H9 (cell line): ENCODE results near the gene NOS3. TPM values are rescaled to one million over a fixed set of nuclear protein-coding genes. Genes with fewer than 3 reads are reported as not detected.

Experiments
- DNase-seq: peaks from one replicate; pipeline ENCODE4 v3.0.0-alpha.2; 2017
- H2AFZ ChIP-seq: one replicate; pipeline ENCODE4 v1.6.1; 2013; ENCODE audit warnings: mild to moderate bottlenecking, low read length, control low read depth, moderate library complexity
- H2AK5ac ChIP-seq: 2 replicates; pipeline ENCODE4 v1.6.1; 2013; ENCODE audit warnings: low read length, control low read depth, mixed read lengths; ENCODE audit not compliant: insufficient read length
- H2BK120ac ChIP-seq: one replicate; pipeline ENCODE4 v1.6.1; 2013; ENCODE audit warnings: low read depth, mild to moderate bottlenecking, low read length, control low read depth, inconsistent platforms; ENCODE audit not compliant: poor library complexity, severe bottlenecking
- H2BK12ac ChIP-seq: 2 replicates; pipeline ENCODE4 v1.6.1; 2013; ENCODE audit warnings: low read length, control low read depth, mixed read lengths, low read depth; ENCODE audit not compliant: insufficient read length
- H2BK15ac ChIP-seq: 2 replicates; pipeline ENCODE4 v1.6.1; 2013; ENCODE audit warnings: low read depth, low read length, control low read depth
- H2BK20ac ChIP-seq: one replicate; pipeline ENCODE4 v1.6.1; 2013; ENCODE audit warnings: low read depth, mild to moderate bottlenecking, low read length, control low read depth, inconsistent platforms; ENCODE audit not compliant: poor library complexity, severe bottlenecking
- H2BK5ac ChIP-seq: 2 replicates; pipeline ENCODE4 v1.6.1; 2013; ENCODE audit warnings: low read length, control low read depth, mixed read lengths; ENCODE audit not compliant: insufficient read length
- H3K14ac ChIP-seq: 2 replicates; pipeline ENCODE4 v1.6.1; 2013; ENCODE audit warnings: low read length, control low read depth; ENCODE audit not compliant: insufficient read depth
- H3K18ac ChIP-seq: 2 replicates; pipeline ENCODE4 v1.6.1; 2013; ENCODE audit warnings: low read depth, mild to moderate bottlenecking, mixed read lengths, low read length, control low read depth; ENCODE audit not compliant: insufficient read length
- H3K23ac ChIP-seq: 2 replicates; pipeline ENCODE4 v1.6.1; 2013; ENCODE audit warnings: low read length, control low read depth, mixed read lengths, low read depth; ENCODE audit not compliant: insufficient read length
- H3K23me2 ChIP-seq: 2 replicates; pipeline ENCODE4 v1.6.1; 2013; ENCODE audit warnings: low read depth, mild to moderate bottlenecking, mixed read lengths, low read length, control low read depth; ENCODE audit not compliant: insufficient read length, poor library complexity, severe bottlenecking
- H3K27ac ChIP-seq: 2 replicates; pipeline ENCODE4 v1.5.1; 2013; ENCODE audit warnings: low read length, control low read depth, mixed read lengths, low read depth; ENCODE audit not compliant: insufficient read length
- H3K27me3 ChIP-seq: 2 replicates; pipeline ENCODE4 v1.6.1; 2013; ENCODE audit warnings: low read length, control low read depth, inconsistent platforms; ENCODE audit not compliant: insufficient read depth
- H3K4ac ChIP-seq: 2 replicates; pipeline ENCODE4 v1.6.1; 2013; ENCODE audit warnings: low read depth, mild to moderate bottlenecking, control low read depth, inconsistent platforms, low read length, moderate library complexity
- H3K4me1 ChIP-seq: 2 replicates; pipeline ENCODE4 v1.6.1; 2013; ENCODE audit warnings: low read length, control low read depth, inconsistent platforms; ENCODE audit not compliant: insufficient read depth
- H3K4me2 ChIP-seq: 2 replicates; pipeline ENCODE4 v1.6.1; 2013; ENCODE audit warnings: low read length, control low read depth, mixed read lengths; ENCODE audit not compliant: insufficient read length, insufficient read depth
- H3K56ac ChIP-seq: 2 replicates; pipeline ENCODE4 v1.6.1; 2013; ENCODE audit warnings: low read depth, mild to moderate bottlenecking, mixed read lengths, low read length, control low read depth; ENCODE audit not compliant: insufficient read length
- H3K79me1 ChIP-seq: 2 replicates; pipeline ENCODE4 v1.6.1; 2013; ENCODE audit warnings: low read depth, mild to moderate bottlenecking, moderate library complexity, low read length, control low read depth, inconsistent platforms; ENCODE audit not compliant: insufficient read depth, poor library complexity, severe bottlenecking
- H3K79me2 ChIP-seq: 2 replicates; pipeline ENCODE4 v1.6.1; 2013; ENCODE audit warnings: low read length, control low read depth, inconsistent platforms; ENCODE audit not compliant: insufficient read depth
- H3K9ac ChIP-seq: 2 replicates; pipeline ENCODE4 v1.6.1; 2013; ENCODE audit warnings: low read length, control low read depth, mixed read lengths; ENCODE audit not compliant: insufficient read length; ENCODE audit errors: extremely low read depth
- H3K9me3 ChIP-seq: one replicate; pipeline ENCODE4 v1.6.1; 2013; ENCODE audit warnings: low read depth, low read length, inconsistent platforms; ENCODE audit not compliant: control insufficient read depth
- H3T11ph ChIP-seq: one replicate; pipeline ENCODE4 v1.6.1; 2013; ENCODE audit warnings: mild to moderate bottlenecking, low read length, control low read depth, inconsistent platforms
- H4K20me1 ChIP-seq: one replicate; pipeline ENCODE4 v1.6.1; 2013; ENCODE audit not compliant: control insufficient read depth, insufficient read length, insufficient read depth
- H4K5ac ChIP-seq: 2 replicates; pipeline ENCODE4 v1.6.1; 2013; ENCODE audit warnings: low read depth, mild to moderate bottlenecking, mixed read lengths, low read length, control low read depth; ENCODE audit not compliant: insufficient read length
- H4K8ac ChIP-seq: replicated peaks from 2 replicates; pipeline ENCODE4 v1.6.1; 2013; ENCODE audit warnings: low read length, control low read depth, mixed read lengths, low read depth; ENCODE audit not compliant: insufficient read length
- H4K91ac ChIP-seq: 2 replicates; pipeline ENCODE4 v1.6.1; 2013; ENCODE audit warnings: low read depth, mild to moderate bottlenecking, moderate library complexity, mixed read lengths, low read length, control low read depth; ENCODE audit not compliant: insufficient read length
- H3K27ac Mint-ChIP-seq, 3 experiments: 2 replicates in 2 of 3; 3 replicates in 1 of 3; pipeline ENCODE4 v1.8.0; 2020 to 2021; ENCODE audit warnings: mixed read lengths in 3 of 3, mild to moderate bottlenecking in 1 of 3, moderate library complexity in 1 of 3
- H3K27me3 Mint-ChIP-seq: 2 replicates; pipeline ENCODE4 v1.8.0; 2021; ENCODE audit warnings: low read depth, mild to moderate bottlenecking, moderate library complexity, mixed read lengths
- H3K36me3 Mint-ChIP-seq, 3 experiments: 2 replicates in 2 of 3; 3 replicates in 1 of 3; pipeline ENCODE4 v1.8.0; 2020 to 2021; ENCODE audit warnings: low read depth in 3 of 3, mixed read lengths in 3 of 3; ENCODE audit not compliant: insufficient read depth in 1 of 3
- H3K4me1 Mint-ChIP-seq, 2 experiments: 2 replicates each; pipeline ENCODE4 v1.8.0; 2020; ENCODE audit warnings: mixed read lengths in 2 of 2
- H3K4me3 Mint-ChIP-seq, 2 experiments: 2 replicates in 1 of 2; 3 replicates in 1 of 2; pipeline ENCODE4 v1.8.0; 2020 to 2021; ENCODE audit warnings: mild to moderate bottlenecking in 2 of 2, mixed read lengths in 2 of 2, moderate library complexity in 1 of 2
- H3K9me3 Mint-ChIP-seq, 2 experiments: 2 replicates in 1 of 2; 3 replicates in 1 of 2; pipeline ENCODE4 v1.8.0; 2020; ENCODE audit warnings: mild to moderate bottlenecking in 2 of 2, mixed read lengths in 2 of 2, moderate library complexity in 1 of 2
- WGBS: extraction: QIAGEN DNeasy Blood & Tissue Kit; methylation state at CpG from one replicate; pipeline ENCODE4 v1.1.7; 2013; ENCODE audit warnings: missing lambda C conversion rate, low lambda C conversion rate, mixed read lengths; ENCODE audit not compliant: insufficient read length; ENCODE audit errors: extremely low coverage; 5-methylcytosine and 5-hydroxymethylcytosine counted together
- total RNA-seq: library from RNA; stranded (reverse); gene quantifications from 2 replicates; pipeline ENCODE4 v1.2.1, GENCODE V29; 2021
- TF ChIP-seq, protein P1 (sequence below): fragments of 200-600 bp; sonication (generic); conservative IDR thresholded peaks from 3 replicates; pipeline ENCODE4 v1.8.0; 2021; ENCODE audit warnings: antibody characterized with exemption, mild to moderate bottlenecking

Gene NOS3
- total RNA-seq, 1 experiment from 2014 or later: 4.5 TPM

- H3K79me1 ChIP-seq: no peaks in the 10 kb centered on the region
- H3K4ac ChIP-seq: no peak overlapping the region
- H3K23ac ChIP-seq: no peak overlapping the region
- Mint-ChIP-seq H3K4me1 (peaks cover 29 to 58% of the 10 kb centered on the region in 2 experiments), H3K27ac (no peak overlapping the region), H3K9me3 (peaks cover 0 to 9% of the 10 kb centered on the region in 2 experiments; a peak in 2 of 5 replicates), H3K36me3 (peaks cover 2 to 6% (median 6%) of the 10 kb centered on the region in 3 experiments; a peak in 6 of 7 replicates), H3K27me3 (peaks cover 82% of the 10 kb centered on the region), H3K4me3 (no peak overlapping the region; a peak in 1 of 5 replicates)
- TF ChIP-seq, protein P1, sequence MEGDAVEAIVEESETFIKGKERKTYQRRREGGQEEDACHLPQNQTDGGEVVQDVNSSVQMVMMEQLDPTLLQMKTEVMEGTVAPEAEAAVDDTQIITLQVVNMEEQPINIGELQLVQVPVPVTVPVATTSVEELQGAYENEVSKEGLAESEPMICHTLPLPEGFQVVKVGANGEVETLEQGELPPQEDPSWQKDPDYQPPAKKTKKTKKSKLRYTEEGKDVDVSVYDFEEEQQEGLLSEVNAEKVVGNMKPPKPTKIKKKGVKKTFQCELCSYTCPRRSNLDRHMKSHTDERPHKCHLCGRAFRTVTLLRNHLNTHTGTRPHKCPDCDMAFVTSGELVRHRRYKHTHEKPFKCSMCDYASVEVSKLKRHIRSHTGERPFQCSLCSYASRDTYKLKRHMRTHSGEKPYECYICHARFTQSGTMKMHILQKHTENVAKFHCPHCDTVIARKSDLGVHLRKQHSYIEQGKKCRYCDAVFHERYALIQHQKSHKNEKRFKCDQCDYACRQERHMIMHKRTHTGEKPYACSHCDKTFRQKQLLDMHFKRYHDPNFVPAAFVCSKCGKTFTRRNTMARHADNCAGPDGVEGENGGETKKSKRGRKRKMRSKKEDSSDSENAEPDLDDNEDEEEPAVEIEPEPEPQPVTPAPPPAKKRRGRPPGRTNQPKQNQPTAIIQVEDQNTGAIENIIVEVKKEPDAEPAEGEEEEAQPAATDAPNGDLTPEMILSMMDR: no peak
- no peak for DNase-seq
- H2BK12ac ChIP-seq: no peak overlapping the region
- H3K79me2 ChIP-seq: no peaks in the 10 kb centered on the region
- no peak overlapping the region for H4K8ac ChIP-seq
- no peak overlapping the region for H3K9ac ChIP-seq
- H2BK5ac ChIP-seq: no peak overlapping the region
- no peak overlapping the region for H3T11ph ChIP-seq
- no peak overlapping the region for H2BK20ac ChIP-seq
- H3K4me1 ChIP-seq: peaks cover 6% of the 10 kb centered on the region; the same call in 1 of the 2 replicates
- H3K56ac ChIP-seq: no peak overlapping the region
- H2BK15ac ChIP-seq: no peak overlapping the region
- H3K9me3 ChIP-seq: no peaks in the 10 kb centered on the region
- H4K20me1 ChIP-seq: no peaks in the 10 kb centered on the region
- H4K5ac ChIP-seq: no peak overlapping the region
- H3K27ac ChIP-seq: no peak overlapping the region
- no peak overlapping the region for H3K14ac ChIP-seq
- H2AFZ ChIP-seq: no peak overlapping the region
- H4K91ac ChIP-seq: no peak overlapping the region
- no CpG with 5 or more reads among the region's 8 CpGs for WGBS
- no peak overlapping the region for H2BK120ac ChIP-seq
- H3K4me2 ChIP-seq: no peak overlapping the region
- peaks cover 6% of the 10 kb centered on the region; the same call in 1 of the 2 replicates for H3K27me3 ChIP-seq
- peaks cover 7% of the 10 kb centered on the region for H3K23me2 ChIP-seq
- no peak overlapping the region for H2AK5ac ChIP-seq
- H3K18ac ChIP-seq: no peak overlapping the region
Observed at GRCh38 chr7:151016505-151016904, 25.7 kb downstream of the NOS3 start.
